Effector memory CD8-positive, alpha-beta T cell (primary cell): ENCODE results near the gene PIAS1.
A peak's percentile ranks its signal among the peaks of the same experiment; 100 is the strongest.

ENCODE experiments used
- ATAC-seq: fragments of 150-1000 bp; cut with Tn5 transposase; replicated peaks from 2 replicates; pipeline ENCODE4 v1.10.0; 2021; ENCODE audit warnings: mild to moderate bottlenecking, moderate library complexity
- DNase-seq, 3 experiments: peaks; one replicate each; pipeline ENCODE4 v3.0.0; 2021
- H3K27ac Mint-ChIP-seq, 2 donors: one replicate each; pipeline ENCODE4 v1.8.0; 2022; ENCODE audit warnings: mild to moderate bottlenecking in 2 of 2, mixed read lengths in 2 of 2, moderate library complexity in 2 of 2
- H3K27me3 Mint-ChIP-seq, 2 donors: one replicate each; pipeline ENCODE4 v1.8.0; 2022; ENCODE audit warnings: mixed read lengths in 2 of 2
- H3K36me3 Mint-ChIP-seq: one replicate; pipeline ENCODE4 v1.8.0; 2022; ENCODE audit warnings: mild to moderate bottlenecking, moderate library complexity, mixed read lengths; ENCODE audit not compliant: insufficient read depth
- H3K4me1 Mint-ChIP-seq, 2 donors: one replicate each; pipeline ENCODE4 v1.8.0; 2022; ENCODE audit warnings: low read depth in 2 of 2, mixed read lengths in 2 of 2
- H3K4me3 Mint-ChIP-seq, 2 donors: one replicate each; pipeline ENCODE4 v1.8.0; 2022; ENCODE audit warnings: mild to moderate bottlenecking in 2 of 2, mixed read lengths in 2 of 2, moderate library complexity in 2 of 2
- H3K9me3 Mint-ChIP-seq, 2 donors: one replicate each; pipeline ENCODE4 v1.8.0; 2022; ENCODE audit warnings: mixed read lengths in 2 of 2

Gene PIAS1

GRCh38 chr15:68124700-68125099 is 70.6 kb downstream of the PIAS1 start:
- H3K4me1 Mint-ChIP-seq, result peaks cover 25 to 51% of the 10 kb centered on the region in 2 donors
- H3K4me3 Mint-ChIP-seq, result no peak overlapping the region
- DNase-seq, result no peak
- ATAC-seq, result no peak
- H3K36me3 Mint-ChIP-seq, result peaks cover 15% of the 10 kb centered on the region
- H3K9me3 Mint-ChIP-seq, result peaks cover 0 to 2% of the 10 kb centered on the region in 2 donors
- no peaks in the 10 kb centered on the region for H3K27me3 Mint-ChIP-seq
- H3K27ac Mint-ChIP-seq, result peak overlapping the region; percentile 3 to 29

- Mint-ChIP-seq H3K27ac (peak overlapping the region in 1 of 2 donors; percentile 62), H3K9me3 (peaks cover 0 to 2% of the 10 kb centered on the region in 2 donors), H3K27me3 (no peaks in the 10 kb centered on the region), H3K4me1 (peaks cover 17 to 39% of the 10 kb centered on the region in 2 donors), H3K4me3 (no peak overlapping the region), H3K36me3 (peaks cover 11% of the 10 kb centered on the region)
- DNase-seq, result no peak
- ATAC-seq, result no peak
Observed at GRCh38 chr15:68126396-68126795, 72.3 kb downstream of the PIAS1 start.

- DNase-seq (no peak), ATAC-seq (no peak)
- peaks cover 11 to 41% of the 10 kb centered on the region in 2 donors for H3K4me1 Mint-ChIP-seq
- H3K27me3 Mint-ChIP-seq, result no peaks in the 10 kb centered on the region
- H3K4me3 Mint-ChIP-seq, result no peak overlapping the region
- H3K9me3 Mint-ChIP-seq, result no peaks in the 10 kb centered on the region
- H3K27ac Mint-ChIP-seq, result no peak overlapping the region
- H3K36me3 Mint-ChIP-seq, result peaks cover 16% of the 10 kb centered on the region
Observed at GRCh38 chr15:68129072-68129471, 75.0 kb downstream of the PIAS1 start.

DNA sequence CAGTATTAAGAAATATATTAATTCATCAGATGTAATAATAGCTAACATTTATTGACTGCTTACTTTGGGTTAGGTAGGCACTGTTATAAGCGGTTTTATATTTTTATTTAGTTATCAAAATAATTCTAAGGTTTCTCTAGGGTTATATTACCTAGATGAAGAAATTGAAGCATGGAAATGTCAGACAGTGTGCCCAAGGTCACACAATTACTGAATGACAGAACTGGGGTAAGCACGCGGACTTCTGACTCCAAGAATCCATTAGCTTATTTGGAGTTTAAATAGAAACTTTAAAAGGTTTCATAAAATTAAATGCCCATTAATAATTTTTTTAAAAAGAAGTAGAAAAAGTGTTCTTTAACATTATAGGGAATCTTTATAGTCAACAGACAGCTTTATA is 76.7 kb downstream of the PIAS1 start:
- Mint-ChIP-seq H3K27ac (no peak overlapping the region), H3K27me3 (no peaks in the 10 kb centered on the region), H3K4me3 (no peak overlapping the region), H3K36me3 (peaks cover 16% of the 10 kb centered on the region), H3K4me1 (peaks cover 11 to 25% of the 10 kb centered on the region in 2 donors), H3K9me3 (no peaks in the 10 kb centered on the region)
- no peak for ATAC-seq
- no peak for DNase-seq

DNA sequence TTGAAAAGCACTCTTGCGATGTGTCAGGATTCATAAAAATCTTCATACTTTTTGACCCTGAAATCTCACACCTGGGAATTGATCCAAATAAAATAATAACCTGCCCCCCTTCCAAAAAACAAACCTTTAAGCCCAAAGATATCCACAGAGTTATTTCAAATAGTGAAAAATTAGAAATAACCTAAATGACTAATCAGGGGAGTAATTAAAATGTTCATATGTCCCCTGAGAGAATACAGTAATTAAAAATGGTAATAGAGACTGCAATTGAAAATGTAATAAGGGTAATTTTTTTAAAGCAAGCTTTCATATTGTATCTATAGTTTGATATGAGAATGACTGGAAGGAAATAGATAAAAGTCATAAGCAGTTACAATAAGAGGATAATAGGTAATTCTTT is 83.0 kb downstream of the PIAS1 start:
- Mint-ChIP-seq H3K9me3 (no peaks in the 10 kb centered on the region), H3K4me3 (no peak overlapping the region), H3K36me3 (peaks cover 11% of the 10 kb centered on the region), H3K4me1 (peaks cover 7 to 42% of the 10 kb centered on the region in 2 donors), H3K27me3 (no peaks in the 10 kb centered on the region), H3K27ac (peak overlapping the region in 1 of 2 donors; percentile 20)
- ATAC-seq (no peak), DNase-seq (no peak)

DNA sequence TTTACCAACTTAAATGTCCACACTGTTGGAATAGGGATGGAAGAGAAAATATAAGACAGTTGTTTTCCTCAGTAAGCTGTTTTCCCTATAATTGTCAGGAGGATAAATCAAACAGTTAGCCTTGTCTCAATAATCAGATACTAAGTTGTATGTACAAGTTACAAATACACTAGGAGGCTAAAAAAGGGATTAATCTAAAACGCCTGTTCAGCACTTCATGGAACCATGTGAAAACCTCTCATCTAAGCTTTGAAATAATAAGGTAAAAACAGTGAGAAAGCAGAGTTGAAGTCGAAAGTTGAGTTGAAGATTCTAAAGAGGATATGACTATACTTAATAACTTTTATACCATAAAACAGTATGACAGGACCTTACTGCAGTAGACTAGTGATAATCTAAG is 89.0 kb downstream of the PIAS1 start:
- Mint-ChIP-seq H3K4me1 (peaks cover 8 to 39% of the 10 kb centered on the region in 2 donors), H3K27me3 (no peaks in the 10 kb centered on the region), H3K36me3 (peaks cover 25% of the 10 kb centered on the region), H3K9me3 (no peaks in the 10 kb centered on the region), H3K27ac (no peak overlapping the region), H3K4me3 (no peak overlapping the region)
- ATAC-seq, result no peak
- DNase-seq, result no peak

GRCh38 chr15:68143785-68144184 is 89.7 kb downstream of the PIAS1 start:
- H3K9me3 Mint-ChIP-seq, result no peaks in the 10 kb centered on the region
- peaks cover 10 to 40% of the 10 kb centered on the region in 2 donors for H3K4me1 Mint-ChIP-seq
- peaks cover 28% of the 10 kb centered on the region for H3K36me3 Mint-ChIP-seq
- peak overlapping the region in 1 of 2 donors; percentile 13 for H3K27ac Mint-ChIP-seq
- ATAC-seq, result no peak
- no peaks in the 10 kb centered on the region for H3K27me3 Mint-ChIP-seq
- H3K4me3 Mint-ChIP-seq, result no peak overlapping the region
- no peak for DNase-seq

DNA sequence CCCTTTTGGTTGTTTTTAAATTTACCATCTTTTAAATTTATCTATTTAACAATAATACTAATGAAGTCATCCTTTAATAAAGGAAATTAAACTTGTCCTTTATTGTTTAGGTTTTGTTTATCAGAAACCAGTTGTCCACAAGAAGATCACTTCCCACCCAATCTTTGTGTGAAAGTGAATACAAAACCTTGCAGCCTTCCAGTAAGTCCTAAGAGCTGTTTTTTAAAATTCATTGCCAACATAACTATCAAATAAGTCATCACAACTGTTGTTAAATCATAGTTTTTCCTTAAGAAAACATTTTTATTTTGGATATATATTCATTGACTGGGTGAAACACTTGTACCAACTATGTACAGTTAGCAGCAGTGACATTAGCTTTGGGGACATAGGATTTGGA is 91.6 kb downstream of the PIAS1 start:
- no peaks in the 10 kb centered on the region for H3K9me3 Mint-ChIP-seq
- H3K36me3 Mint-ChIP-seq, result peaks cover 32% of the 10 kb centered on the region
- H3K4me1 Mint-ChIP-seq, result peaks cover 13 to 29% of the 10 kb centered on the region in 2 donors
- DNase-seq (no peak), ATAC-seq (no peak)
- no peak overlapping the region for H3K4me3 Mint-ChIP-seq
- H3K27me3 Mint-ChIP-seq, result no peaks in the 10 kb centered on the region
- no peak overlapping the region for H3K27ac Mint-ChIP-seq

GRCh38 chr15:68148039-68148438 is 93.9 kb downstream of the PIAS1 start:
- no peak for DNase-seq
- no peak for ATAC-seq
- Mint-ChIP-seq H3K27me3 (no peaks in the 10 kb centered on the region), H3K36me3 (peaks cover 30% of the 10 kb centered on the region), H3K9me3 (no peaks in the 10 kb centered on the region), H3K4me3 (no peak overlapping the region), H3K27ac (peak overlapping the region in 1 of 2 donors; percentile 42), H3K4me1 (peaks cover 11 to 24% of the 10 kb centered on the region in 2 donors)

- Mint-ChIP-seq H3K4me3 (no peak overlapping the region), H3K36me3 (peaks cover 34% of the 10 kb centered on the region), H3K27me3 (no peaks in the 10 kb centered on the region), H3K27ac (peak overlapping the region in 1 of 2 donors; percentile 65), H3K9me3 (no peaks in the 10 kb centered on the region), H3K4me1 (peaks cover 11 to 17% of the 10 kb centered on the region in 2 donors)
- no peak for DNase-seq
- ATAC-seq, result no peak
Observed at GRCh38 chr15:68149059-68149458, 94.9 kb downstream of the PIAS1 start.

- Mint-ChIP-seq H3K4me1 (peaks cover 9 to 17% of the 10 kb centered on the region in 2 donors), H3K36me3 (peaks cover 42% of the 10 kb centered on the region), H3K9me3 (no peaks in the 10 kb centered on the region), H3K27ac (peak overlapping the region in 1 of 2 donors; percentile 47), H3K27me3 (no peaks in the 10 kb centered on the region), H3K4me3 (no peak overlapping the region)
- DNase-seq, result no peak
- ATAC-seq, result no peak
Observed at GRCh38 chr15:68150187-68150586, 96.1 kb downstream of the PIAS1 start.

GRCh38 chr15:68151277-68151676 is 97.2 kb downstream of the PIAS1 start:
- Mint-ChIP-seq H3K27me3 (no peaks in the 10 kb centered on the region), H3K27ac (no peak overlapping the region), H3K36me3 (peaks cover 35% of the 10 kb centered on the region), H3K9me3 (no peaks in the 10 kb centered on the region), H3K4me3 (no peak overlapping the region), H3K4me1 (peaks cover 9 to 17% of the 10 kb centered on the region in 2 donors)
- ATAC-seq, result no peak
- DNase-seq, result no peak

DNA sequence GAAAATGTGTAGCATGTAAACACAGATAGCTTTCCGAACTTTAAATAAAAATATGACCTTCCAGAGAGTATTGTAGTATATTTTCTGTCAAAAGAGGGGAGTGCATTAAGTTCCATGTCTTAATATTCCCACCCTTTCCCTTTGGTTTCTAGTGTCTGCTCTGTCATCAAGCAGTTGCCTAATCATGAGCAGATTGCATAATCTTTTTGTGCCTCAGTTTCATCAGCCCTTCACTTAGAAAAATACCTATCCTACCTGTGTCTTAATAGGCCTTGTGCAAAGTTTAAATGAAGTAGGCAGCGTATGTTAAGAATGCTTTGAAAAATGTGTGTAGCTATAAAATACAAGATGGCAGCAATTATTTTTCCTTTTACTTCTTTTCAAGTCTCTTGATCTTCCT is 98.2 kb downstream of the PIAS1 start:
- ATAC-seq, result no peak
- Mint-ChIP-seq H3K27me3 (no peaks in the 10 kb centered on the region), H3K27ac (peak overlapping the region in 1 of 2 donors; percentile 23), H3K9me3 (no peaks in the 10 kb centered on the region), H3K4me3 (no peak overlapping the region), H3K36me3 (peaks cover 25% of the 10 kb centered on the region), H3K4me1 (peaks cover 9 to 17% of the 10 kb centered on the region in 2 donors)
- DNase-seq, result no peak

- no peak for ATAC-seq
- H3K4me3 Mint-ChIP-seq, result no peak overlapping the region
- DNase-seq, result peak in 2 of 3 experiments; percentile 3 to 10
- peaks cover 0 to 6% of the 10 kb centered on the region in 2 donors for H3K4me1 Mint-ChIP-seq
- no peaks in the 10 kb centered on the region for H3K9me3 Mint-ChIP-seq
- peak overlapping the region in 1 of 2 donors; percentile 2 for H3K27ac Mint-ChIP-seq
- peaks cover 15% of the 10 kb centered on the region for H3K36me3 Mint-ChIP-seq
- no peaks in the 10 kb centered on the region for H3K27me3 Mint-ChIP-seq
Observed at GRCh38 chr15:68154923-68155559, 100.9 kb downstream of the PIAS1 start.
